ENCODE results near the gene HPCAL4. TPM values are rescaled to one million over a fixed set of nuclear protein-coding genes. Genes with fewer than 3 reads are reported as not detected.

Gene HPCAL4
- total RNA-seq, 1 experiment from 2014 or later = 0.50 TPM

GRCh38 chr1:39646232-39647081, 44.8 kb downstream of the HPCAL4 start:
- ChIA-PET POLR2A (interaction anchor here (0.6 to 1.3 kb wide), 5 partner anchors 13 to 230 kb away, joined by 3 to 6 read pairs (median 4); no protein-coding TSS in a partner anchor), CTCF (interaction anchor here (0.6 to 4.9 kb wide), 17 partner anchors 12 to 669 kb away, joined by 3 to 61 read pairs (median 4); partner anchors contain the start of genes HPCAL4 and NT5C1A)
- H3K9me3 Mint-ChIP-seq = no peaks in the 10 kb centered on the region
- H3K27ac Mint-ChIP-seq = no peak overlapping the region
- H3K27me3 Mint-ChIP-seq (ENCODE audit: low read depth) = peaks cover 80% of the 10 kb centered on the region
- H3K36me3 Mint-ChIP-seq = no peaks in the 10 kb centered on the region
- no peak for TF ChIP-seq NR1H2 (CRISPR knock-in tag; IDR thresholded peaks at IDR 0.05)
- TF ChIP-seq ATF6 (CRISPR knock-in tag; IDR thresholded peaks at IDR 0.05) = no peak
- TF ChIP-seq MXD4 (CRISPR knock-in tag; IDR thresholded peaks at IDR 0.05; ENCODE audit: borderline replicate concordance) = no peak
- no peak for TF ChIP-seq SP1 (CRISPR knock-in tag; conservative IDR thresholded peaks at IDR 0.05)
- TF ChIP-seq FOXP1 (CRISPR knock-in tag; IDR thresholded peaks at IDR 0.05; ENCODE audit: borderline replicate concordance) = peak; percentile 27; the same call in 1 of the 2 replicates
- TF ChIP-seq AFF4 (CRISPR knock-in tag; IDR thresholded peaks at IDR 0.05; ENCODE audit: borderline replicate concordance) = no peak
- TF ChIP-seq ZNF263 (CRISPR knock-in tag; IDR thresholded peaks at IDR 0.05; ENCODE audit: low read depth) = peak; percentile 80; the same call in 1 of the 2 replicates
- peak; percentile 66 for TF ChIP-seq MAX (CRISPR knock-in tag; IDR thresholded peaks at IDR 0.05)
- peak; percentile 45; the same call in 1 of the 2 replicates for TF ChIP-seq ZNF281 (CRISPR knock-in tag; IDR thresholded peaks at IDR 0.05)
- ATAC-seq (peak; percentile 84), DNase-seq (ENCODE audit: low spot score) (peak; percentile 68)
- H3K4me1 Mint-ChIP-seq = peaks cover 14% of the 10 kb centered on the region
- H3K4me3 Mint-ChIP-seq = no peak overlapping the region

- ATAC-seq (no peak), DNase-seq (ENCODE audit: low spot score) (no peak)
- CTCF ChIA-PET = interaction anchor here (0.8 to 4.9 kb wide), 7 partner anchors 13 to 70 kb away, joined by 3 to 61 read pairs (median 8); partner anchors contain the start of genes HPCAL4 and NT5C1A
- Mint-ChIP-seq H3K27me3 (ENCODE audit: low read depth) (peaks cover 80% of the 10 kb centered on the region), H3K9me3 (no peaks in the 10 kb centered on the region), H3K27ac (no peak overlapping the region), H3K4me1 (peaks cover 14% of the 10 kb centered on the region), H3K4me3 (no peak overlapping the region), H3K36me3 (no peaks in the 10 kb centered on the region)
- POLR2A ChIA-PET = interaction anchor here (0.6 to 0.9 kb wide), 2 partner anchors 70 to 231 kb away, joined by 3 to 4 read pairs; no protein-coding TSS in a partner anchor
- TF ChIP-seq OVOL2 (CRISPR knock-in tag; IDR thresholded peaks at IDR 0.05; ENCODE audit: borderline replicate concordance) = no peak
- TF ChIP-seq ZNF423 (CRISPR knock-in tag; IDR thresholded peaks at IDR 0.05) = no peak
- TF ChIP-seq ARID4B (CRISPR knock-in tag; IDR thresholded peaks at IDR 0.05; ENCODE audit: borderline replicate concordance) = no peak
- TF ChIP-seq ZBTB21 (CRISPR knock-in tag; IDR thresholded peaks at IDR 0.05; ENCODE audit: borderline replicate concordance) = no peak
- no peak for TF ChIP-seq CREB1 (CRISPR knock-in tag; IDR thresholded peaks at IDR 0.05)
- TF ChIP-seq ELF4 (CRISPR knock-in tag; IDR thresholded peaks at IDR 0.05; ENCODE audit: low read depth) = no peak
- no peak for TF ChIP-seq EMX1 (CRISPR knock-in tag; IDR thresholded peaks at IDR 0.05)
- no peak for TF ChIP-seq MYBL2 (CRISPR knock-in tag; IDR thresholded peaks at IDR 0.05)
- TF ChIP-seq MXD4 (CRISPR knock-in tag; IDR thresholded peaks at IDR 0.05; ENCODE audit: borderline replicate concordance) = no peak
- no peak for TF ChIP-seq TP53 (CRISPR knock-in tag; IDR thresholded peaks at IDR 0.05)
- TF ChIP-seq TEAD1 (CRISPR knock-in tag; IDR thresholded peaks at IDR 0.05) = no peak
Measured at GRCh38 chr1:39645411-39646043, 45.7 kb downstream of the HPCAL4 start.
